Lower leg skin (tissue), 4 donors: ENCODE measurements around the gene VTI1A. TPM values are rescaled to one million over a fixed set of nuclear protein-coding genes. Genes with fewer than 3 reads are reported as not detected.

Source experiments
- DNase-seq, 2 donors: peaks; one replicate each; pipeline ENCODE4 v3.0.0-alpha.2; 2019; ENCODE audit warnings: low spot score in 2 of 2
- H3K4me3 ChIP-seq: fragments of 200-600 bp; sonication (generic); 2 replicates; pipeline ENCODE4 v1.5.1; 2017; ENCODE audit warnings: mild to moderate bottlenecking, low read depth; ENCODE audit not compliant: poor library complexity, severe bottlenecking
- POLR2A ChIP-seq, 2 donors: fragments of 450-650 bp; IDR thresholded peaks; one replicate each; pipeline ENCODE4 v1.6.1; 2016 to 2017; ENCODE audit warnings: antibody characterized with exemption in 2 of 2, mild to moderate bottlenecking in 1 of 2, moderate library complexity in 1 of 2
- WGBS, 2 donors: methylation state at CpG; one replicate each; pipeline ENCODE4 v1.1.5; 2018; 5-methylcytosine and 5-hydroxymethylcytosine counted together
- intact Hi-C: fragments of 100-400 bp; cut with DNase I; formaldehyde crosslinking; loops from one replicate; pipeline ENCODE4 v1.15.0; 2023; ENCODE audit warnings: low total_unique reads
- total RNA-seq, 4 donors: library from RNA; depleted of rRNA; stranded (reverse); fragments of >200 nt; gene quantifications; one replicate each; pipeline ENCODE4 v1.1.0, GENCODE V29; 2016
- TF ChIP-seq, protein P1 (sequence below), 3 donors: fragments of 450-650 bp; IDR thresholded peaks; one replicate each; pipeline ENCODE4 v1.5.1; 2016; ENCODE audit warnings: antibody characterized with exemption in 3 of 3, mild to moderate bottlenecking in 3 of 3, moderate library complexity in 2 of 3

Gene VTI1A
- total RNA-seq, 4 donors from 2014 or later = 30.8 to 85.7 (median 35.6) TPM

DNA sequence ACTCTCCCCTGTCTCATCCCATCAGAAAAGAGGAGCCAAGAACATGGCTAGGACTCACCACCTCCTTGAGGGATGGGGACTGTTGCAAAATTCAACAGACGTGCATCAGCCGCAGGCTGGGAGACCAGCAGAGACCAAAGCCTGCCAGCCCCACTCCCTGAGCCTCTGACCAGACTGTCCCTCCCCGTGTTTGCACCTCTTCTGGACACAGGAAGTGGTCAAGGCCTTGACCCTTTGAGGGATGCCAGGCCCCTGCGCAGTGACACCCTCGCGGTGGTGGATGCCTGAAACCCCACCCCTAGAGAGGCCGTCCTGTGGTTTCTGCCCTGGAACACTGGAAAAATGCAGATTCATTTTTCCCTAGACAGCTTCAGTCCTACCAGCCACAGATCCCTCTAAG lies 374.6 kb downstream of the VTI1A start:
- 85 to 92% methylated on average over 6 to 7 of the region's 7 CpGs for WGBS, 2 donors
- TF ChIP-seq POLR2A (IDR thresholded peaks at IDR 0.05) = no peak
- TF ChIP-seq, protein P1, sequence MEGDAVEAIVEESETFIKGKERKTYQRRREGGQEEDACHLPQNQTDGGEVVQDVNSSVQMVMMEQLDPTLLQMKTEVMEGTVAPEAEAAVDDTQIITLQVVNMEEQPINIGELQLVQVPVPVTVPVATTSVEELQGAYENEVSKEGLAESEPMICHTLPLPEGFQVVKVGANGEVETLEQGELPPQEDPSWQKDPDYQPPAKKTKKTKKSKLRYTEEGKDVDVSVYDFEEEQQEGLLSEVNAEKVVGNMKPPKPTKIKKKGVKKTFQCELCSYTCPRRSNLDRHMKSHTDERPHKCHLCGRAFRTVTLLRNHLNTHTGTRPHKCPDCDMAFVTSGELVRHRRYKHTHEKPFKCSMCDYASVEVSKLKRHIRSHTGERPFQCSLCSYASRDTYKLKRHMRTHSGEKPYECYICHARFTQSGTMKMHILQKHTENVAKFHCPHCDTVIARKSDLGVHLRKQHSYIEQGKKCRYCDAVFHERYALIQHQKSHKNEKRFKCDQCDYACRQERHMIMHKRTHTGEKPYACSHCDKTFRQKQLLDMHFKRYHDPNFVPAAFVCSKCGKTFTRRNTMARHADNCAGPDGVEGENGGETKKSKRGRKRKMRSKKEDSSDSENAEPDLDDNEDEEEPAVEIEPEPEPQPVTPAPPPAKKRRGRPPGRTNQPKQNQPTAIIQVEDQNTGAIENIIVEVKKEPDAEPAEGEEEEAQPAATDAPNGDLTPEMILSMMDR (IDR thresholded peaks at IDR 0.05) = no peak
- H3K4me3 ChIP-seq = no peak overlapping the region
- intact Hi-C loops = no loop called here
- no peak for DNase-seq

DNA sequence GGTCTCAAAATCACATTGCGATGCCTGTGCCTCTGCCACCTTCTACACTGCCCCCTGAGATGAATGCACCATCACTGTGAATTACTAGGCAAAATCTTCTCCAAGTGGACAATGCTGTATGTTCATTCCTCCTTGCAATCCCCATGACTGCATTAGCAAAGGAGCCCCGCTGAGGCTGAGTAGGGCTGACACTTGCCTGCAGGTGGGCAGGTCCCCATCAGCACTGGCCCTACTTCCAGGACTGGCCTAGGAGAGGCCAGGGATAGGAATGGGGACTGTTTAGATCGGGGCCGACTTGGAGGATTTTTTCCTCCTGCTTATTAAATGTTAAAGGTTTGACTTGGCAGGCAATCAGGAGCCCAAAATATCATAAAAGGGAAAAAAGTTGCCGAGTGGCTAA lies 376.0 kb downstream of the VTI1A start:
- intact Hi-C loops = no loop called here
- WGBS, 2 donors = 93 to 96% methylated on average over 5 of the region's 5 CpGs
- TF ChIP-seq, protein P1 (IDR thresholded peaks at IDR 0.05) = no peak
- TF ChIP-seq POLR2A (IDR thresholded peaks at IDR 0.05) = no peak
- no peak for DNase-seq
- no peak overlapping the region for H3K4me3 ChIP-seq

DNA sequence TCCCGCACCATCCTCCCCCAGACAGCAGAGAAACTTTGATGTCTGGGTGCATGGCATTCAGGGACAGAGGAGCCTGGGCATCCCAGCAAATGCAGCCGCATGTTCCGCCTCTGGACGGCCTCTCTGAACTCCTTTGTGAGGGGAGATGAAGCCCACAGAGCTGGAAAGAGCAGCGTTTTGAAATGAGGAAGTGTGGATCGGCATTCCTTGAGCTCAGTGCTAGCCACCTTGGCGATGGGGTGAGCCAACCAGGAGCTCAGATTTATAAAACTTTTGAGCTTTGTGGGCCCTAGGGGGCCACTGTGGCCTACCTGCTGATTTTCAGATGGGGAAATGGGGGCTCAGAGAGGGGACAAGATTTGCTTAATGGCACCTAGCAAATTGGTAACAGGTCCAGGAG lies 376.6 kb downstream of the VTI1A start:
- TF ChIP-seq, protein P1 (IDR thresholded peaks at IDR 0.05) = no peak
- TF ChIP-seq POLR2A (IDR thresholded peaks at IDR 0.05) = no peak
- no peak overlapping the region for H3K4me3 ChIP-seq
- WGBS, 2 donors = 90 to 91% methylated on average over 7 of the region's 7 CpGs
- no peak for DNase-seq
- intact Hi-C loops = no loop called here

DNA sequence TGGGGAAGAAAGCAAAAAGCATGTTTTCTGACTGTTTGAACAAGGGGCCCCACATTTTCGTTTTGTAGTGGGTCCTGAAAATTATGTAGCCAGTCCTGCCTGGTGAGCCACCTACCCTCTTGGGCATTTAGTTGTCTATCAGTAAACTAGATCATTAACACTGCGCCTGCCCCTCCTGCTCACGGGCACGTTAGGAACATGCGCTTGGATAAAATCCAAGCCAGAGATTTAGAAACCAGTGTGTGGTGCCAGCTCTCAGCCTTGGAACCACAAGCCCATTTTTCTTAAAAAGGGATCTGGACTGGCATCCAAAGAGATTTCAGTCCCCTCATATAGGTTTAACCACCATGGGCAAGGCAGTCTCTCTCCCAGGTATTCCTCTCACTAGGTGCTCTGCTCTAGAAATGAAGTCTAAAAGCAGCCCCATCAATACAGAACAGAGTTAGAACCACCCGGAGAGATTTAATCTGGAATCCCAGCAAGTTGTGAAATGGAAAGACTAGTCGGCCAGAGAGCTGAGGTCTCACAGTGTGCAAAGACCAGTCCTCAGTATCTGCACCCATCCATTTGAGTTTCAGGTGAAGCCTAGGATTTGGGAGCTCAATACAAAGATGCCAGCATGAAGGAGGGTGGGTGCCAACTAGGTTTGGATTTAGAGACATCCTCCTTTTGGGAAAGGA lies 379.1 kb downstream of the VTI1A start:
- TF ChIP-seq, protein P1 (IDR thresholded peaks at IDR 0.05) = no peak
- TF ChIP-seq POLR2A (IDR thresholded peaks at IDR 0.05) = no peak
- 27 to 45% methylated on average over 7 of the region's 7 CpGs for WGBS, 2 donors
- no peak for DNase-seq
- intact Hi-C loops = no loop called here
- no peak overlapping the region for H3K4me3 ChIP-seq

DNA sequence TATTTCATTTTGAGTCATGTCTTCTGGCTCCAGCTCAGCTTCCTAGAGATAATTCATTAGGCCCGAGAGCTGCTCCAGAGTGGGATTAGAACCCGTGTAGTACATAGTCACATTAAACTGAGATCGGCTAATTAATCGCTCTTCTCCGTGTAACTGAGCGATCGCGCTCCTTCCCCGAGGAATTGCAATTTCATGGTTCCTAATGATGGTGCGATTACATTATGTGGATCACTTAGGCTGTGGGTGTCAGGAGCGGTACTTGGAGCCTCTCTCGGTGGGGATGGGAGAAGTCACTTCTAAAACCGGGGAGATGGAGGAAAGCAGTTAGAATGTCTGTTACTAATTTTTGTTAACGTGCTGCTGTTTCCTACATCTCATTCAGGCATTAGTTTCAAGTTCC lies 380.1 kb downstream of the VTI1A start:
- no peak overlapping the region for H3K4me3 ChIP-seq
- DNase-seq = no peak
- intact Hi-C loops = no loop called here
- no peak for TF ChIP-seq POLR2A (IDR thresholded peaks at IDR 0.05)
- TF ChIP-seq, protein P1 (IDR thresholded peaks at IDR 0.05) = no peak
- 88 to 93% methylated on average over 14 of the region's 14 CpGs for WGBS, 2 donors

DNA sequence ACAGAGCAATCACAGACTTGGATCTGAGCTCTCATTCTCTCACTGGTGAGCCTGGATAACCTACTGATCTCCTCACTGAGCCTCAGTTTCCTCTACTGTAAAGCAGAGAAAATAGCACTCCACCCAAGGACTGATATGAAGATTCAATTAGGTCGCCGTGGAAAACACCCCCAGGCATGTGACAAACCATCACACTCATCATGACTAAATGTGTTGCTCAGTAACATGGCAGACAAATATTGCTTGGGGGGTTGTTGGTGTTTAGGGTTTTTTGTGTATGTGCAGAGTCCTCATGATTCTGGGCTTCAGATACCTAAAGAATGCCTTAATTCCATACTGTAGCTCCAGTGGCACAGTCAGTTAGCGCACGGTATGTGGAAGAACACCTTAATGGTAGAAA lies 380.9 kb downstream of the VTI1A start:
- no peak overlapping the region for H3K4me3 ChIP-seq
- WGBS, 2 donors = 76 to 83% methylated on average over 4 of the region's 4 CpGs
- TF ChIP-seq POLR2A (IDR thresholded peaks at IDR 0.05) = no peak
- TF ChIP-seq, protein P1 (IDR thresholded peaks at IDR 0.05) = no peak
- intact Hi-C loops = no loop called here
- DNase-seq = no peak
